Adipocyte (in vitro differentiated cells): Measurements from ENCODE around the gene AGPS.
A peak's percentile ranks its signal among the peaks of the same experiment; 100 is the strongest.
"Not testable (repeated sequence)": the region's sequence is repeated elsewhere in the genome, so short reads cannot be mapped to it uniquely, and the experiment has no call there.

Experiments used
- DNase-seq: peaks from one replicate; pipeline ENCODE4 v3.0.0-alpha.2; 2015; ENCODE audit warnings: low read depth
- H3K27me3 ChIP-seq: replicated peaks from 2 replicates; pipeline ENCODE4 v1.7.0; 2013; ENCODE audit warnings: mild to moderate bottlenecking, low read length, moderate library complexity; ENCODE audit not compliant: control insufficient read depth, insufficient read depth
- H3K36me3 ChIP-seq: 2 replicates; pipeline ENCODE4 v1.7.0; 2013; ENCODE audit warnings: low read length, mild to moderate bottlenecking, moderate library complexity; ENCODE audit not compliant: control insufficient read depth, insufficient read depth, severe bottlenecking
- H3K4me1 ChIP-seq: 2 replicates; pipeline ENCODE4 v1.7.0; 2013; ENCODE audit warnings: mild to moderate bottlenecking, low read length, moderate library complexity; ENCODE audit not compliant: control insufficient read depth, insufficient read depth
- H3K4me3 ChIP-seq: 2 replicates; pipeline ENCODE4 v1.7.0; 2013; ENCODE audit warnings: mild to moderate bottlenecking, low read length, moderate library complexity
- H3K9ac ChIP-seq: 2 replicates; pipeline ENCODE4 v1.7.0; 2013; ENCODE audit warnings: mild to moderate bottlenecking, low read length, moderate library complexity
- H3K9me3 ChIP-seq: 2 replicates; pipeline ENCODE4 v1.7.0; 2013; ENCODE audit warnings: mild to moderate bottlenecking, low read length, moderate library complexity; ENCODE audit not compliant: control insufficient read depth

AGPS gene

GRCh38 chr2:177545143-177545542 lies 152.6 kb downstream of the AGPS start:
- Histone ChIP-seq H3K4me1 (peaks cover 18% of the 10 kb centered on the region), H3K4me3 (no peak overlapping the region), H3K27me3 (no peaks in the 10 kb centered on the region), H3K9ac (no peak overlapping the region), H3K9me3 (no peaks in the 10 kb centered on the region), H3K36me3 (no peaks in the 10 kb centered on the region)
- no peak for DNase-seq

- DNase-seq, result no peak
- no peak overlapping the region for H3K9ac ChIP-seq
- no peaks in the 10 kb centered on the region for H3K36me3 ChIP-seq
- no peaks in the 10 kb centered on the region for H3K27me3 ChIP-seq
- peaks cover 18% of the 10 kb centered on the region for H3K4me1 ChIP-seq
- no peaks in the 10 kb centered on the region for H3K9me3 ChIP-seq
- no peak overlapping the region for H3K4me3 ChIP-seq
Observed at GRCh38 chr2:177545981-177546585, 153.5 kb downstream of the AGPS start.

GRCh38 chr2:177547122-177547521 lies 154.5 kb downstream of the AGPS start:
- no peak for DNase-seq
- H3K4me3 ChIP-seq, result no peak overlapping the region
- no peaks in the 10 kb centered on the region for H3K27me3 ChIP-seq
- no peaks in the 10 kb centered on the region for H3K36me3 ChIP-seq
- no peaks in the 10 kb centered on the region for H3K9me3 ChIP-seq
- H3K9ac ChIP-seq, result no peak overlapping the region
- peaks cover 20% of the 10 kb centered on the region for H3K4me1 ChIP-seq

GRCh38 chr2:177547772-177548171 lies 155.2 kb downstream of the AGPS start:
- H3K27me3 ChIP-seq, result no peaks in the 10 kb centered on the region
- no peaks in the 10 kb centered on the region for H3K9me3 ChIP-seq
- no peak overlapping the region for H3K9ac ChIP-seq
- no peak overlapping the region for H3K4me3 ChIP-seq
- DNase-seq, result no peak
- no peaks in the 10 kb centered on the region for H3K36me3 ChIP-seq
- H3K4me1 ChIP-seq, result peaks cover 17% of the 10 kb centered on the region

GRCh38 chr2:177548636-177549035 lies 156.1 kb downstream of the AGPS start:
- H3K9ac ChIP-seq, result no peak overlapping the region
- no peaks in the 10 kb centered on the region for H3K27me3 ChIP-seq
- no peak overlapping the region for H3K4me3 ChIP-seq
- no peak for DNase-seq
- no peaks in the 10 kb centered on the region for H3K36me3 ChIP-seq
- H3K9me3 ChIP-seq, result no peaks in the 10 kb centered on the region
- peaks cover 10% of the 10 kb centered on the region for H3K4me1 ChIP-seq

- Histone ChIP-seq H3K27me3 (no peaks in the 10 kb centered on the region), H3K4me1 (peaks cover 8% of the 10 kb centered on the region), H3K9ac (no peak overlapping the region), H3K36me3 (no peaks in the 10 kb centered on the region), H3K9me3 (no peaks in the 10 kb centered on the region), H3K4me3 (no peak overlapping the region)
- no peak for DNase-seq
Observed at GRCh38 chr2:177549171-177549570, 156.6 kb downstream of the AGPS start.

GRCh38 chr2:177550264-177551200 lies 158.0 kb downstream of the AGPS start:
- peaks cover 7% of the 10 kb centered on the region for H3K4me1 ChIP-seq
- no peaks in the 10 kb centered on the region for H3K27me3 ChIP-seq
- no peak for DNase-seq
- no peak overlapping the region for H3K4me3 ChIP-seq
- H3K9me3 ChIP-seq, result no peaks in the 10 kb centered on the region
- H3K36me3 ChIP-seq, result no peaks in the 10 kb centered on the region
- H3K9ac ChIP-seq, result no peak overlapping the region

- not testable (repeated sequence) for DNase-seq, H3K36me3 ChIP-seq, H3K9me3 ChIP-seq, H3K27me3 ChIP-seq, H3K4me1 ChIP-seq, H3K4me3 ChIP-seq, H3K9ac ChIP-seq
Observed at GRCh38 chr2:177551360-177551759, 158.8 kb downstream of the AGPS start.

- peak overlapping the region; percentile 97 for H3K4me3 ChIP-seq
- no peaks in the 10 kb centered on the region for H3K36me3 ChIP-seq
- H3K9me3 ChIP-seq, result no peaks in the 10 kb centered on the region
- H3K27me3 ChIP-seq, result no peaks in the 10 kb centered on the region
- no peak for DNase-seq
- peak overlapping the region; percentile 91 for H3K9ac ChIP-seq
- peaks cover 7% of the 10 kb centered on the region for H3K4me1 ChIP-seq
Observed at GRCh38 chr2:177551989-177552421, 159.4 kb downstream of the AGPS start.

GRCh38 chr2:177552422-177553175 lies 160.0 kb downstream of the AGPS start:
- H3K9me3 ChIP-seq, result no peaks in the 10 kb centered on the region
- no peaks in the 10 kb centered on the region for H3K27me3 ChIP-seq
- H3K9ac ChIP-seq, result peak overlapping the region; percentile 91
- peak; percentile 95 for DNase-seq
- peak overlapping the region; percentile 97 for H3K4me3 ChIP-seq
- H3K36me3 ChIP-seq, result no peaks in the 10 kb centered on the region
- peaks cover 7% of the 10 kb centered on the region for H3K4me1 ChIP-seq
